DMS153 (cell line): ENCODE results near the gene TNN.
"Not testable (repeated sequence)": the region's sequence is repeated elsewhere in the genome, so short reads cannot be mapped to it uniquely, and the experiment has no call there.

Source experiments
- DNase-seq: peaks from one replicate; lab custom pipeline; 2025; lab: John Stamatoyannopoulos, UW

Gene TNN

GRCh38 chr1:175108331-175108820 lies 40.7 kb downstream of the TNN start:
- not testable (repeated sequence) for DNase-seq

- DNase-seq: no peak
Observed at GRCh38 chr1:175114996-175115395, 47.4 kb downstream of the TNN start.

- DNase-seq: no peak
Observed at GRCh38 chr1:175116210-175116798, 48.7 kb downstream of the TNN start.

- no peak for DNase-seq
Observed at GRCh38 chr1:175116903-175117302, 49.3 kb downstream of the TNN start.

- DNase-seq: no peak
Observed at GRCh38 chr1:175118375-175119367, 51.0 kb downstream of the TNN start.

GRCh38 chr1:175120511-175120910 lies 52.9 kb downstream of the TNN start:
- DNase-seq: no peak

DNA sequence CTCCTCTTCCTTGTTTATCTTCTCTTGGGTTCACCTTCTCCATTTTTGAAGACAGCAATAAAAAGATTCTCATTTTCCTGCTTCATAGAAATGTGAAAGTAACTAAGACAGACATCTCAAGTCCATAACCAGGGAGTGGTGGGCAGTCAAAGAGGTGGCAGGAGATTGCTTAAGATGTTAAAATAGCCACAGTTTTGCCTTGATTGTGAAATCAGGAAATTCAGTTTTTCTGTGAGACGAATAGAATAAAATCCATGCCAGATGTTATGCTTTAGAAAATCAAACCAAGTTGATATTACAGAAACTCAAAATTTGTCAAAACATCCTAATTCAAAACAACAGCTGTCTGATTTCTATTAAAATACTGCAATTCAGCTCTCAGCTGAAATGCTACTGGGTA lies 57.2 kb downstream of the TNN start:
- no peak for DNase-seq

DNA sequence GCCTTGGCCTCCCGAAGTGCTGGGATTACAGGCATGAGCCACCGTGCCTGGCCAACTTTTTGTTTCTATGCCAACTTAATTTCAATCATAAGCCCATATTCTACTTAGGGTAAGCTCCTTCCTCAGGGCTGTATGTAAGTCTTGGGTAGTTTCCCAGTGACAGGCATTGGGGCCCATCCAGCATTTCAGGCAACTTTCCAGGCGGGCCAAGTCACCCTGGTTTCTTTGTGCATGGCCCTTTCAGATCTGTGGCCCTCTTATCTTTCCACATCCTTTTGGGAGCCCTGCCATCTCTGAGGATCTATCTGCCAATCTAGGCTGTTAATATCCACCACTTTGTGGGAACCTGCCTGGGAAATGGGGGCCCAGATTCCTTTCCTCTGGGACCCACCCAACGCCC lies 58.7 kb downstream of the TNN start:
- no peak for DNase-seq

- DNase-seq: no peak
Observed at GRCh38 chr1:175127565-175127964, 59.9 kb downstream of the TNN start.

DNA sequence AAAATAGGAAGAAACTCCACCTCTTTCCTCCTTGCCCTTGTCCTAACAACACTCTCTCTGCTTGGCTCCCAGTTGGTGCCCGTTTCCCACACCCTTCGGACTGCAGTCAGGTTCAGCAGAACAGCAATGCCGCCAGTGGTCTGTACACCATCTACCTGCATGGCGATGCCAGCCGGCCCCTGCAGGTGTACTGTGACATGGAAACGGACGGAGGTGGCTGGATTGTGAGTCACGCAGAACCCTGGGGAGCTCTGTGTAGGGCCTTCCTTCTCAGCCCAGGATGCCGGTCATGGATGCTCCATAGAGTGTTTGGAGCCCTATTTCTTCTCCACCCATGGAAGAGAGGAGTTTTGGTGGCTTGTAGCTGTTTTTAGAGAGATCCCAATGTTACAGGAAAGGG lies 60.9 kb downstream of the TNN start:
- no peak for DNase-seq

GRCh38 chr1:175129182-175129581 lies 61.5 kb downstream of the TNN start:
- no peak for DNase-seq

DNA sequence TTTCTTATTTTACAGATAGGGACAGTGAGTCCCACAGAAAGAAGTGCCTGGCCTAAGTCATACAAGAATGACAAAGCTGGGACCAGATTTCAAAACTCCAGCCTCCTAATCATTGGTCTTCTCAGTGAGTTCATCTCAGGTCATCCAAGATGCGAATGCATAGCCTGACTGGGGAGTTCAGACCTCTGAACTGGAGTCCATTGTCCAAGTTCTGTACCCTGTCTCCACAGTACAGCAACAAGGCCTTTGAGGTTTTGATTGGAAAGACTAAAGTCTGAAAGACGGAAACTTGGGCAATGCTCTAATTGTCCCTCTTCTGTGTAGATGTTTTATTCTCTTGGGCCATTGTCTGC lies 62.0 kb downstream of the TNN start:
- DNase-seq: no peak

DNA sequence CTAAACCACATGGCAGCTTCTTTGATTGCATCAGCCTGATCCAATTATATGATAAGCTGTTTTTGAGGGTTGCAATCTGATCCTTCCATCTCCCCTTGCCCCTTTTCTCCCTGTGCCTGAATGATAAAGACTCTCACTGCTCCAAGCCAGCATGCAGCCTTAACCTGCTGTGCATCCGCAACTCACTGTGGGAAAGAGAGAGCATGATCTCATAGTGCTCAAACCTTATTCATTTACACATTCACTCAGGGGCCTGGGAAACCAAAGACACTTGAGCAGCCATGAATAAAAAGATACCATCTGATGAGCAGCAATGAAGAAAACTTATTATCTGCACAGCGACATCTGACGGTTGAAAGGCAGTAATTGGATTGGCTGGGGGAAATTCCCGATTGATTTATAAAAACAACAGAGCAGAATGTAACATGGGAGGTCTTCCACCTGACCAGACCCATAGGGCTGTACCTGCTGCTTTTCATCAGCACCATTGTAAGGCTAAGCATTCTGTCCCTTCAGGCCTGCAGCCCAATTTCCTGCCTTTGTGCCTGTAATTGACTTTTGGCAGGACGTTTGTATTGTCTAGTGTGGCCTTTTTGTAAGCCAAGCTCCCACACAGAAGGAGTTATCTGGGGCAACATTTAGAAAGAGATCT lies 62.5 kb downstream of the TNN start:
- DNase-seq: no peak

DNA sequence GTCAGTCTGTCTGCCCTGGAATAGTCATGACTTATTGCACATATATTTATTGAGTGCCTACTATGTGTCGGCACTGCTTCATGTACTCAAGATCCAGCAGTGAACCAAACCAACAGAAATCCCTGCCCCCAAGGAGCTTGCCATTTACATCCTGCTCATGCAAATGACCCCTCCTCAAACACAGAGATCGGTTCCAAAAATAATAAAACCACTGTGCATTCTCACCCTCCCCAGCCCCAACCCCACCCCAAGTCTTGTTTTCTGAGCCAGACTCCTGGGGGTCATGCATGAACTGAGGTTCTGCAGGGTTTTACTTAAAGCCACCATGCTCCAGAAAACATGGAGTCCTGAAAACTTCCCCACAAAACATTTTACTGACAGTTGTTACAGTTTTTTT lies 63.0 kb downstream of the TNN start:
- no peak for DNase-seq

DNA sequence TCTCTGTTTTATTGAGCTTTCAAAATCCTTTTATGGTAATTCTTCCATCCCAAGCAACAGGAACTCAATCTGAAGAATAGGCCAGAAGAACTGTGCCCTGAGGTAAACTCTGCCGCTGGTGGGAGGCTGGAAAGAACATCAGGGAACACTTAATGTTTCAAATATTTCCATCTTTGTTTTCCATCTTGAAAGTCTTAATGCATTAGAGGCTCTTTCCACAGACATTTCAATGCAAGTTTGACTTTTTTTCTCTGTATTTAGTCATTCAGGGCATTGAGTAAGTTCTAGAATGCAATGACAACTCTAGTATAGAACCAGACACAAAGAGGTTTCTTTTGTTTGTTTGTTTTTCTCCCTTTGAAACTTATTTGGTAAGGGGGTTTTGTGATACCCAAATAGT lies 63.5 kb downstream of the TNN start:
- no peak for DNase-seq

GRCh38 chr1:175132436-175132835 lies 64.8 kb downstream of the TNN start:
- no peak for DNase-seq

DNA sequence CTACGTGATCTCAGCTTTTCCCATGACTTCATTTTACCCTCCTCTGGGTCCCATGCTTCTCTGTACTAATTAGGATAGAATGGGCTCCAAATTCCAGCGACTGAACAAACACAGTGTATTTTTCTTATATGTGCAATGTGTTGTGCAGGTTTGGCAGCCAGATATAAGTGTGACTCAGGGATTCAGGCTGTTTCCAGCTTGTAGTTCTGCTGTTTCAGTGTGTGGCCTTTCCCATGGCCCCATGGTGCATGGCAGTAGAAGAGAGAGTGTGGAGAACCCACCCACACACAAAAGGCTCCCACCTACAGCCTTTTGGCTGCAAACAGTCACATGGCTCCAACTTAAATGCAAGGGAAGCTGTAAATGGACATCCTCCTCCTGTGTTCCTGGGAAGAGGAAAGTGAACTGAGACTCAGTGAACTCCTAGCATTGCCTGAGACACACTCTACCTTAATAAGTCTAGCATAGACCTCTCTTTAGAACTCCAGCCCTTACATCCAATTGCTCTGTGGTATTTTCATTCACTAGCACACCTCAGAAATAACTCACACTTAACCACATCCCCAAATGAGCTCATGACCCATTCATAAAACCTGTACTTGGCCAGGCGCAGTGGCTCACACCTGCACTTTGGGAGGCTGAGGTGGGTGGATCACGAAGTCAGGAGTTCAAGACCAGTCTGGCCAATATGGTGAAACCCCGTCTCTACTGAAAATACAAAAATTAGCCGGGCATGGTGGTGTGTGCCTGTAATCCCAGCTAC lies 66.2 kb downstream of the TNN start:
- DNase-seq: no peak

DNA sequence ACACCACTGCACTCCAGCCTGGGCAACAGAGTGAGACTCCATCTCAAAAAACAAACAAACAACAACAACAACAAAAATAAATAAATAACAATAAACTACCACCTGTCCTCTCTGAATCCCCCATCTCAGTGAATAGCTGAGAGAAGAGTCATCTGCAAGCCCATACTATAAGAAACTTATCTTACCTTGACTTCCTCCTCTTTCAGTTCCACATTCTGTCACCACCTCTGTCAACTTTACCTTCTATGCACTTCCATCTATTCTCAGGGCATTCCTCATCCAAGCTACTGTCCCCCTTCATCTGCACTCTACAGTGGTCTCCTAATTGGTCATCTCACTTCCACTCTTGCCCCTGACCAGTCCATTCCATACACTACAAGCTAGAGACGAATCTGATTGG lies 66.9 kb downstream of the TNN start:
- no peak for DNase-seq

DNA sequence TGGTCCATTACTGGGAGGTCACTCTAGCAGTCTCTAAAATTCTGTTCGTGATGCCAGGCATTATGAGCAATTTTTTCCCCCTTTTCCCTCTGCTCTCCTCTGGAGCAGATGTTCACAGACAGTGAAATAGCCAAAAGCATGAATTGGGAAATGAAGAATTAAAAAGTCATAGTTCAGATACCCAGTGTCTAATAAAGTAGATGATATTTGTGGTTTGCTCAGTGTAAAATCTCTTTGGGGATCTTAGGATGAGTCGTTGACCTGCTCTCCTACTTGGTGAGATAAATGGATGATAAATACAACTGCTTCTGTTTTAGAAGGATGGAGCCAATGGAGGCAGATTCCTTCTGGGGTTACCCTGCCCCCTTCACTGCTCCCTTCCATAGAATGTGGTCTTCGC lies 68.6 kb downstream of the TNN start:
- no peak for DNase-seq

DNA sequence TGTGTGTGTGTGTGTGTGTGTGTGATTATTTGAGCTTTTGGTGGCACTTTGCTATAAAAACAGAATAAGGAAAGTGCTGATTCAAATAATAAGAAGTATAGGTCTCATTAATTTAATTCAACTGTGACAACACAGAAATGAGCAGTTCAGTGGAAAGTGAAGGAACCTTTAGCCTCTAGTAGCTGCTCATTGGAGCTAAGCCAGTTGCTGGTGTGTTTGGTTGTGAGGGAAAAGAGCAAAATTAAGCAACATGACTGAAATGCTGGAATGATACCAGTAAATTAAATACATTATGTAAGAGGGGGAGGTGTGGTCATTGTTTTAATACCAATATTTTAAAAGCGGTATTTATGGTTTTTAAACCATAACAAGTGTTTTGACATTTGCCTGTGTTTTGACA lies 69.7 kb downstream of the TNN start:
- DNase-seq: no peak

GRCh38 chr1:175138579-175138978 lies 70.9 kb downstream of the TNN start:
- DNase-seq: no peak

DNA sequence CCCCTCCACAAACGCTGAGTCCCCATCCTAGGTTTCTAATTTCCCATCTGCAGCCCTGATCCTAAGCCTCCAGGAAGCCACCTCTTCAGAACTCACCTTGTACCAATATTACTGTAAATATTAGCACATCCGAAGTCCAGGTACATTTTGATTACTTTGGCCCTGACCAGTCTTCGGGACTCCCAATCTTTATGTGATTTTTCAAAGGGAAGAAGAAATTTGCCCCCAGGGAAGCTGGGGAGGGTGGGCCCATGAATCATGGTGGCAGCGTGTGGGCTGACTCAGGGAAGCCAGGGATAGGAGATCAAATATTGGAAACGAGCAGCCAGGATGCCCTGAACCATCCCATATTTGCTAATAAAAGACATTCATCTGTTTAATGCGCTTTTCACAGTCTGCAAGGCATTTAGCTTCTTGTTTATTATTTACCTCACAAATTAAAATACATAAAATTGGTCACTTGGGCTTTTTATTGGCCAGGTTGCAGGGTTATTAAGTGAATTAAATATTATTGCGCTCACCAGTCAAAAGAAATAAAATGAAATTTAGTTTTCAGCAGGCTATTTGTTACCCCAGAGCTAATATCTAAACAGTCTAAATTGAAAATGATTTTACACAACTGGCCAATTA lies 78.4 kb downstream of the TNN start:
- no peak for DNase-seq
